GM12873 (cell line): Measurements from ENCODE around the gene CCBE1.

Experiments used
- CTCF ChIP-seq: IDR thresholded peaks from 2 replicates; pipeline ENCODE4 v1.5.1; 2012; ENCODE audit warnings: low read depth, mild to moderate bottlenecking, moderate library complexity, low read length, control low read depth; ENCODE audit not compliant: insufficient read depth; ENCODE audit errors: missing control alignments

CCBE1 gene

GRCh38 chr18:59579509-59579908 lies 117.7 kb downstream of the CCBE1 start:
- no peak for TF ChIP-seq CTCF

- TF ChIP-seq CTCF = no peak
Observed at GRCh38 chr18:59577386-59577655, 119.9 kb downstream of the CCBE1 start.

GRCh38 chr18:59576541-59577385 lies 120.5 kb downstream of the CCBE1 start:
- no peak for TF ChIP-seq CTCF

- TF ChIP-seq CTCF = no peak
Observed at GRCh38 chr18:59575995-59576394, 121.2 kb downstream of the CCBE1 start.

GRCh38 chr18:59573962-59574361 lies 123.3 kb downstream of the CCBE1 start:
- TF ChIP-seq CTCF = no peak

- no peak for TF ChIP-seq CTCF
Observed at GRCh38 chr18:59571902-59572301, 125.3 kb downstream of the CCBE1 start.

GRCh38 chr18:59570796-59571195 lies 126.4 kb downstream of the CCBE1 start:
- TF ChIP-seq CTCF = no peak
